ENCODE measurements around the gene CAPS. TPM values are rescaled to one million over a fixed set of nuclear protein-coding genes. Genes with fewer than 3 reads are reported as not detected.

The CAPS gene
- total RNA-seq, 1 donor from 2014 or later, result 21.6 TPM

- intact Hi-C loops (cut with micrococcal nuclease), result no loop called here
- no peak for ATAC-seq (ENCODE audit: low read depth)
- H3K4me1 Mint-ChIP-seq, result peaks cover 2% of the 10 kb centered on the region
- ChIA-PET POLR2A (no interaction called here), CTCF (no interaction called here)
- no peak overlapping the region for H3K27ac Mint-ChIP-seq
- H3K9me3 Mint-ChIP-seq, result no peaks in the 10 kb centered on the region
- no peak for TF ChIP-seq CTCF (IDR thresholded peaks at IDR 0.05)
- no peak overlapping the region for H3K4me3 Mint-ChIP-seq
- DNase-seq, result no peak
- peaks cover 87% of the 10 kb centered on the region for H3K36me3 Mint-ChIP-seq (ENCODE audit: low read depth)
- no peaks in the 10 kb centered on the region for H3K27me3 Mint-ChIP-seq
These were observed 8.1 kb downstream of the CAPS start for GRCh38 chr19:5922161-5922545.

- H3K36me3 Mint-ChIP-seq (ENCODE audit: low read depth), result peaks cover 92% of the 10 kb centered on the region
- TF ChIP-seq CTCF (IDR thresholded peaks at IDR 0.05), result no peak
- no peaks in the 10 kb centered on the region for H3K27me3 Mint-ChIP-seq
- ChIA-PET POLR2A (interaction anchor here (0.9 kb wide), 1 partner anchor 20 kb away, joined by 4 read pairs; the partner anchor contains the start of gene NDUFA11), CTCF (no interaction called here)
- H3K9me3 Mint-ChIP-seq, result no peaks in the 10 kb centered on the region
- intact Hi-C loops (cut with micrococcal nuclease), result no loop called here
- DNase-seq (no peak), ATAC-seq (ENCODE audit: low read depth) (no peak)
- H3K4me3 Mint-ChIP-seq, result no peak overlapping the region
- H3K4me1 Mint-ChIP-seq, result peaks cover 14% of the 10 kb centered on the region
- H3K27ac Mint-ChIP-seq, result no peak overlapping the region
These were observed 9.3 kb downstream of the CAPS start for GRCh38 chr19:5923356-5923755.

GRCh38 chr19:5925830-5926427 is 11.9 kb downstream of the CAPS start:
- no peak for TF ChIP-seq CTCF (IDR thresholded peaks at IDR 0.05)
- POLR2A ChIA-PET, result no interaction called here
- ATAC-seq (ENCODE audit: low read depth) (no peak), DNase-seq (no peak)
- H3K27me3 Mint-ChIP-seq, result no peaks in the 10 kb centered on the region
- peaks cover 15% of the 10 kb centered on the region for H3K4me1 Mint-ChIP-seq
- intact Hi-C loops (cut with micrococcal nuclease), result no loop called here
- CTCF ChIA-PET, result no interaction called here
- H3K9me3 Mint-ChIP-seq, result no peaks in the 10 kb centered on the region
- H3K36me3 Mint-ChIP-seq (ENCODE audit: low read depth), result peaks cover 96% of the 10 kb centered on the region
- H3K27ac Mint-ChIP-seq, result no peak overlapping the region
- H3K4me3 Mint-ChIP-seq, result no peak overlapping the region

GRCh38 chr19:5926641-5927440 is 12.8 kb downstream of the CAPS start:
- ChIA-PET CTCF (no interaction called here), POLR2A (no interaction called here)
- H3K27ac Mint-ChIP-seq, result no peak overlapping the region
- H3K27me3 Mint-ChIP-seq, result no peaks in the 10 kb centered on the region
- no peak for ATAC-seq (ENCODE audit: low read depth)
- H3K4me3 Mint-ChIP-seq, result no peak overlapping the region
- DNase-seq, result no peak
- intact Hi-C loops (cut with micrococcal nuclease), result no loop called here
- no peak for TF ChIP-seq CTCF (IDR thresholded peaks at IDR 0.05)
- H3K4me1 Mint-ChIP-seq, result peaks cover 15% of the 10 kb centered on the region
- H3K9me3 Mint-ChIP-seq, result no peaks in the 10 kb centered on the region
- peaks cover 96% of the 10 kb centered on the region for H3K36me3 Mint-ChIP-seq (ENCODE audit: low read depth)

GRCh38 chr19:5927441-5927821 is 13.4 kb downstream of the CAPS start:
- Mint-ChIP-seq H3K9me3 (no peaks in the 10 kb centered on the region), H3K27me3 (no peaks in the 10 kb centered on the region), H3K27ac (peak overlapping the region; percentile 50), H3K4me3 (no peak overlapping the region), H3K36me3 (ENCODE audit: low read depth) (peaks cover 96% of the 10 kb centered on the region), H3K4me1 (peaks cover 15% of the 10 kb centered on the region)
- DNase-seq, result no peak
- ChIA-PET POLR2A (interaction anchor here (1.3 kb wide), 1 partner anchor 23 kb away, joined by 5 read pairs; the partner anchor contains the start of gene VMAC), CTCF (no interaction called here)
- TF ChIP-seq CTCF (IDR thresholded peaks at IDR 0.05), result no peak
- intact Hi-C loops (cut with micrococcal nuclease), result no loop called here
- peak; percentile 90 for ATAC-seq (ENCODE audit: low read depth)

Data from activated B cell treated with CpG ODN at 0.5 μM for 24 hours (primary cell).